HepG2 (cell line): ENCODE results near the gene PCDH7. TPM values are rescaled to one million over a fixed set of nuclear protein-coding genes. Genes with fewer than 3 reads are reported as not detected.

Experiments
- ATAC-seq: fragments of 200-7000 bp; cut with Tn5 transposase; 3 replicates; pipeline ENCODE4 v1.9.1; 2020; ENCODE audit warnings: mild to moderate bottlenecking, moderate library complexity
- BruUV-seq: library from RNA; stranded (reverse); fragments of 400-500 nt; replicated peaks from 2 replicates; lab custom pipeline; 2021; lab: Mats Ljungman, UMichigan
- CTCF ChIA-PET: fragments of 300-600 bp; formaldehyde crosslinking; extraction: SDS; loops from one replicate; lab custom pipeline; 2021; ENCODE audit warnings: low total read pairs, inconsistent platforms, low intra/inter-chr PET ratio; lab: Yijun Ruan, JAX
- POLR2A ChIA-PET: fragments of 350-600 bp; sonication (Branson Sonifier 250); formaldehyde crosslinking; loops from one replicate; lab custom pipeline; 2020; ENCODE audit warnings: antibody characterized with exemption, inconsistent platforms; lab: Yijun Ruan, JAX
- DNase-seq: peaks from one replicate; pipeline ENCODE4 v3.0.0-alpha.2; 2015; ENCODE audit warnings: low spot score
- FAIRE-seq: peaks from 3 replicates; lab custom pipeline; 2011; peaks lifted over from hg19 to GRCh38; lab: Jason Lieb, UNC
- H2AFZ ChIP-seq: one replicate; pipeline ENCODE4 v1.6.1; 2011; ENCODE audit warnings: low read length, inconsistent platforms
- H3K27ac ChIP-seq: fragments of 300-600 bp; 3 replicates; pipeline ENCODE4 v1.8.0; 2011; ENCODE audit warnings: mixed run types, mild to moderate bottlenecking, mixed read lengths, low read length, inconsistent platforms; ENCODE audit not compliant: insufficient read depth; ENCODE audit errors: extremely low read length
- H3K27me3 ChIP-seq, 2 experiments: fragments of 200-600 bp in 1 of 2; 2 replicates in 1 of 2; 3 replicates in 1 of 2; pipeline versions ENCODE4 v1.6.0 to v1.8.0; 2011; ENCODE audit warnings: low read length in 2 of 2, mild to moderate bottlenecking in 2 of 2, moderate library complexity in 2 of 2, inconsistent platforms in 1 of 2; ENCODE audit not compliant: insufficient read depth in 2 of 2, control insufficient read depth in 1 of 2
- H3K36me3 ChIP-seq, 2 experiments: fragments of 200-600 bp in 1 of 2; replicated peaks in 1 of 2; 2 replicates in 1 of 2; 3 replicates in 1 of 2; pipeline versions ENCODE4 v1.5.1 to v1.8.0; 2011; ENCODE audit warnings: low read length in 2 of 2, inconsistent platforms in 1 of 2; ENCODE audit not compliant: insufficient read depth in 2 of 2, control insufficient read depth in 1 of 2
- H3K4me1 ChIP-seq: 2 replicates; pipeline ENCODE4 v1.5.1; 2012; ENCODE audit warnings: low read length, inconsistent platforms; ENCODE audit not compliant: insufficient read depth
- H3K4me2 ChIP-seq: 2 replicates; pipeline ENCODE4 v1.6.0; 2011; ENCODE audit warnings: low read depth, low read length, inconsistent platforms
- H3K4me3 ChIP-seq, 3 experiments: fragments of 200-600 bp in 1 of 3; sonication (generic), shearing (Covaris generic) in 1 of 3; replicated peaks in 1 of 3; 2 replicates each; pipeline ENCODE4 v1.5.1; 2011 to 2016; ENCODE audit warnings: low read length in 3 of 3, inconsistent platforms in 2 of 3, low read depth in 2 of 3, mild to moderate bottlenecking in 2 of 3, control low read depth in 1 of 3, mixed read lengths in 1 of 3; ENCODE audit not compliant: insufficient read depth in 1 of 3
- H3K79me2 ChIP-seq: one replicate; pipeline ENCODE4 v1.6.1; 2011; ENCODE audit warnings: low read length, inconsistent platforms; ENCODE audit not compliant: insufficient read depth
- H3K9ac ChIP-seq: 2 replicates; pipeline ENCODE4 v1.6.0; 2011; ENCODE audit warnings: mild to moderate bottlenecking, low read depth, low read length, inconsistent platforms; ENCODE audit not compliant: insufficient read depth
- H3K9me3 ChIP-seq: 2 replicates; pipeline ENCODE4 v1.5.1; 2012; ENCODE audit warnings: mild to moderate bottlenecking, low read length
- H4K20me1 ChIP-seq: 2 replicates; pipeline ENCODE4 v1.6.0; 2011; ENCODE audit warnings: inconsistent platforms, mild to moderate bottlenecking, low read length, moderate library complexity; ENCODE audit not compliant: insufficient read depth
- ARNTL ChIP-seq: sonication (generic); formaldehyde crosslinking; IDR thresholded peaks from 2 replicates; pipeline ENCODE4 v1.4.0; 2020; ENCODE audit warnings: mild to moderate bottlenecking, missing genetic modification reagents
- ETV5 ChIP-seq: IDR thresholded peaks from 2 replicates; pipeline ENCODE4 v1.6.1; 2018; ENCODE audit warnings: missing biosample characterization, missing genetic modification reagents, inconsistent platforms, borderline replicate concordance
- GMEB1 ChIP-seq: sonication (generic); formaldehyde crosslinking; IDR thresholded peaks from 2 replicates; pipeline ENCODE4 v1.5.1; 2020; ENCODE audit warnings: missing genetic modification reagents, mild to moderate bottlenecking, borderline replicate concordance
- ZMYM4 ChIP-seq: sonication (generic); formaldehyde crosslinking; IDR thresholded peaks from 2 replicates; pipeline ENCODE4 v1.8.1; 2023; ENCODE audit warnings: mild to moderate bottlenecking, missing genetic modification reagents
- ZNF503 ChIP-seq: sonication (generic); formaldehyde crosslinking; IDR thresholded peaks from 2 replicates; pipeline ENCODE4 v1.4.0; 2020; ENCODE audit warnings: missing genetic modification reagents
- ZNF550 ChIP-seq: sonication (generic); formaldehyde crosslinking; IDR thresholded peaks from 2 replicates; pipeline ENCODE4 v1.4.0; 2020; ENCODE audit warnings: mild to moderate bottlenecking, missing genetic modification reagents, borderline replicate concordance
- WGBS: methylation state at CpG from one replicate; pipeline ENCODE4 v1.1.6; 2017; ENCODE audit warnings: low lambda C conversion rate; 5-methylcytosine and 5-hydroxymethylcytosine counted together
- in situ Hi-C: cut with HindIII; loops from 2 replicates; pipeline ENCODE4 v1.10.0; 2017; ENCODE audit warnings: low pct_unique_long_range_greater_than_20kb; ENCODE audit not compliant: extremely low pct_ligation_motif_present
- intact Hi-C: fragments of 100-400 bp; cut with micrococcal nuclease; formaldehyde crosslinking; loops from one replicate; pipeline ENCODE4 v1.10.0; 2022; ENCODE audit not compliant: unreplicated experiment
- polyA plus RNA-seq, 8 experiments: library from polyadenylated mRNA; depleted of rRNA in 3 of 8; stranded (reverse) in 7 of 8; unstranded in 1 of 8; fragments of >200 nt; fragmentation: Illumina TruSeq in 4 of 8; extraction: Trizol in 4 of 8; gene quantifications; 2 replicates each; pipeline versions ENCODE4 v1.2.1 to v1.2.3, GENCODE V29; 2011 to 2016; ENCODE audit warnings: low read depth in 4 of 8, missing spikeins in 1 of 8, mixed read lengths in 1 of 8; ENCODE audit not compliant: insufficient read depth in 1 of 8
- total RNA-seq, 5 experiments: library from RNA; depleted of rRNA; stranded (reverse); fragments of >200 nt; fragmentation: Illumina TruSeq; extraction: Trizol; gene quantifications; 2 replicates each; pipeline ENCODE4 v1.2.3, GENCODE V29; 2016; ENCODE audit warnings: low read depth in 1 of 5
- TF ChIP-seq, protein P1 (sequence below): sonication (generic); formaldehyde crosslinking; IDR thresholded peaks from 2 replicates; pipeline ENCODE4 v1.4.0; 2020; ENCODE audit warnings: missing genetic modification reagents, mild to moderate bottlenecking, borderline replicate concordance
- TF ChIP-seq, protein P2 (sequence below): sonication (generic); formaldehyde crosslinking; IDR thresholded peaks from 2 replicates; pipeline ENCODE4 v1.5.0; 2020; ENCODE audit warnings: mild to moderate bottlenecking, missing genetic modification reagents

Gene PCDH7
- total and polyA plus RNA-seq, 2 of the 13 experiments (the other 11 are each of a cell fraction or from before 2014, with no cell fraction given), result not detected

- intact Hi-C loops, result no loop called here
- H3K4me1 ChIP-seq, result no peaks in the 10 kb centered on the region
- no peaks in the 10 kb centered on the region for H3K9me3 ChIP-seq
- H3K79me2 ChIP-seq, result no peaks in the 10 kb centered on the region
- DNase-seq (no peak), FAIRE-seq (no peak), ATAC-seq (no peak)
- H3K9ac ChIP-seq, result no peak overlapping the region
- ChIA-PET POLR2A (no interaction called here), CTCF (no interaction called here)
- no peak overlapping the region for H2AFZ ChIP-seq
- no peak overlapping the region for H3K4me3 ChIP-seq
- H3K27me3 ChIP-seq, result no peaks in the 10 kb centered on the region
- in situ Hi-C loops, result no loop called here
- H3K36me3 ChIP-seq, result no peaks in the 10 kb centered on the region
- 0% methylated on average over 3 of the region's 3 CpGs for WGBS
- H4K20me1 ChIP-seq, result no peaks in the 10 kb centered on the region
- H3K27ac ChIP-seq, result no peak overlapping the region
- no peak overlapping the region for H3K4me2 ChIP-seq
- BruUV-seq, result no TSS peak
- TF ChIP-seq ZNF550 (no peak), ARNTL (CRISPR knock-in tag) (no peak), ZNF503 (CRISPR knock-in tag) (no peak), GMEB1 (CRISPR knock-in tag) (no peak), ETV5 (CRISPR knock-in tag) (no peak), ZMYM4 (CRISPR knock-in tag) (no peak)
- TF ChIP-seq, protein P1, sequence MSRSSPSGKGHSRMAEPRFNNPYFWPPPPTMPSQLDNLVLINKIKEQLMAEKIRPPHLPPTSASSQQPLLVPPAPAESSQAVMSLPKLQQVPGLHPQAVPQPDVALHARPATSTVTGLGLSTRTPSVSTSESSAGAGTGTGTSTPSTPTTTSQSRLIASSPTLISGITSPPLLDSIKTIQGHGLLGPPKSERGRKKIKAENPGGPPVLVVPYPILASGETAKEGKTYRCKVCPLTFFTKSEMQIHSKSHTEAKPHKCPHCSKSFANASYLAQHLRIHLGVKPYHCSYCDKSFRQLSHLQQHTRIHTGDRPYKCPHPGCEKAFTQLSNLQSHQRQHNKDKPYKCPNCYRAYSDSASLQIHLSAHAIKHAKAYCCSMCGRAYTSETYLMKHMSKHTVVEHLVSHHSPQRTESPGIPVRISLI (CRISPR knock-in tag), result no peak
- TF ChIP-seq, protein P2, sequence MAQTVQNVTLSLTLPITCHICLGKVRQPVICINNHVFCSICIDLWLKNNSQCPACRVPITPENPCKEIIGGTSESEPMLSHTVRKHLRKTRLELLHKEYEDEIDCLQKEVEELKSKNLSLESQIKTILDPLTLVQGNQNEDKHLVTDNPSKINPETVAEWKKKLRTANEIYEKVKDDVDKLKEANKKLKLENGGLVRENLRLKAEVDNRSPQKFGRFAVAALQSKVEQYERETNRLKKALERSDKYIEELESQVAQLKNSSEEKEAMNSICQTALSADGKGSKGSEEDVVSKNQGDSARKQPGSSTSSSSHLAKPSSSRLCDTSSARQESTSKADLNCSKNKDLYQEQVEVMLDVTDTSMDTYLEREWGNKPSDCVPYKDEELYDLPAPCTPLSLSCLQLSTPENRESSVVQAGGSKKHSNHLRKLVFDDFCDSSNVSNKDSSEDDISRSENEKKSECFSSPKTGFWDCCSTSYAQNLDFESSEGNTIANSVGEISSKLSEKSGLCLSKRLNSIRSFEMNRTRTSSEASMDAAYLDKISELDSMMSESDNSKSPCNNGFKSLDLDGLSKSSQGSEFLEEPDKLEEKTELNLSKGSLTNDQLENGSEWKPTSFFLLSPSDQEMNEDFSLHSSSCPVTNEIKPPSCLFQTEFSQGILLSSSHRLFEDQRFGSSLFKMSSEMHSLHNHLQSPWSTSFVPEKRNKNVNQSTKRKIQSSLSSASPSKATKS (CRISPR knock-in tag), result no peak
Measured at GRCh38 chr4:30763321-30763727, 43.2 kb downstream of the PCDH7 start.
